Tibial nerve (tissue), 4 donors: Measurements from ENCODE around the gene PEX26. TPM values are rescaled to one million over a fixed set of nuclear protein-coding genes. Genes with fewer than 3 reads are reported as not detected.
A peak's percentile ranks its signal among the peaks of the same experiment; 100 is the strongest.

ENCODE experiments used
- DNase-seq, 2 donors: peaks; one replicate each; pipeline ENCODE4 v3.0.0-alpha.2; 2019; ENCODE audit warnings: low spot score in 2 of 2
- H3K27ac ChIP-seq, 4 donors: fragments of 200-600 bp; sonication (generic) in 3 of 4; one replicate each; pipeline ENCODE4 v1.5.1; 2017 to 2019; ENCODE audit warnings: mild to moderate bottlenecking in 1 of 4
- H3K27me3 ChIP-seq, 2 donors: fragments of 200-600 bp; sonication (generic) in 1 of 2; one replicate each; pipeline versions ENCODE4 v1.5.1 to v1.6.0; 2017 to 2019
- H3K36me3 ChIP-seq, 3 donors: fragments of 200-600 bp; sonication (generic); one replicate each; pipeline ENCODE4 v1.5.1; 2018 to 2019
- H3K4me1 ChIP-seq, 4 donors: fragments of 200-600 bp; sonication (generic) in 3 of 4; one replicate each; pipeline ENCODE4 v1.5.1; 2017 to 2019
- H3K4me3 ChIP-seq, 4 donors: fragments of 200-600 bp; sonication (generic) in 3 of 4; one replicate each; pipeline ENCODE4 v1.5.1; 2017 to 2019; ENCODE audit warnings: mild to moderate bottlenecking in 1 of 4, moderate library complexity in 1 of 4
- H3K9me3 ChIP-seq, 4 donors: fragments of 200-600 bp; sonication (generic) in 3 of 4; one replicate each; pipeline ENCODE4 v1.5.1; 2017 to 2019
- EP300 ChIP-seq, 2 donors: sonication (generic); formaldehyde crosslinking; IDR thresholded peaks; one replicate each; pipeline ENCODE4 v1.6.1; 2017; ENCODE audit warnings: antibody characterized with exemption in 2 of 2, mild to moderate bottlenecking in 1 of 2
- POLR2A ChIP-seq, 2 donors: fragments of 450-650 bp; IDR thresholded peaks; one replicate each; pipeline ENCODE4 v1.6.1; 2017; ENCODE audit warnings: antibody characterized with exemption in 2 of 2, mild to moderate bottlenecking in 2 of 2, moderate library complexity in 2 of 2
- WGBS, 2 donors: methylation state at CpG; one replicate each; pipeline ENCODE4 v1.1.5; 2018; 5-methylcytosine and 5-hydroxymethylcytosine counted together
- total RNA-seq, 4 donors: library from RNA; depleted of rRNA; stranded (reverse); fragments of >200 nt; gene quantifications; one replicate each; pipeline ENCODE4 v1.1.0, GENCODE V29; 2016
- TF ChIP-seq, protein P1 (sequence below), 5 experiments: fragments of 200-600 bp in 3 of 5; fragments of 450-650 bp in 2 of 5; sonication (generic) in 3 of 5; IDR thresholded peaks; one replicate each; pipeline ENCODE4 v1.5.1; 2016 to 2019; ENCODE audit warnings: antibody characterized with exemption in 5 of 5, mild to moderate bottlenecking in 3 of 5, moderate library complexity in 2 of 5

PEX26 gene
- total RNA-seq, 4 donors from 2014 or later: 15.3 to 36.3 (median 29.4) TPM

DNA sequence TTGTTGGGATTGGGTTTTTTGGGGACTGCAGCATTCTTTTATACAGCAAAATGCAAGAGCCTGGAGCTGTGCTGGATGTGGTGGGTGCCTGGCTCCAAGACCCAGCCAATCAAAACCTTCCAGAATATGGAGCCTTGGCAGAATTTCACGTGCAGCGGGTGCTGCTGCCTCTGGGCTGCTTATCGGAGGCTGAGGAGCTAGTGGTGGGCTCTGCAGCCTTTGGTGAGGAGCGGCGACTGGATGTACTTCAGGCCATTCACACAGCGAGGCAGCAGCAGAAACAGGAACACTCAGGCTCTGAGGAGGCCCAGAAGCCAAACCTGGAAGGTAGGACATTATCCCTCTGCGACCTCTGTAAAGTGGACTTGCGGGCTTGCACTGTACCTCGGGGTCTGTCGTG, 5.6 kb downstream of the PEX26 start:
- DNase-seq: no peak
- H3K27ac ChIP-seq: no peak overlapping the region
- H3K27me3 ChIP-seq: no peaks in the 10 kb centered on the region
- WGBS, 2 donors: 90 to 92% methylated on average over 9 to 10 of the region's 10 CpGs
- peaks cover 0 to 13% (median 9%) of the 10 kb centered on the region in 4 donors for H3K4me1 ChIP-seq
- H3K9me3 ChIP-seq: no peaks in the 10 kb centered on the region
- TF ChIP-seq, protein P1, sequence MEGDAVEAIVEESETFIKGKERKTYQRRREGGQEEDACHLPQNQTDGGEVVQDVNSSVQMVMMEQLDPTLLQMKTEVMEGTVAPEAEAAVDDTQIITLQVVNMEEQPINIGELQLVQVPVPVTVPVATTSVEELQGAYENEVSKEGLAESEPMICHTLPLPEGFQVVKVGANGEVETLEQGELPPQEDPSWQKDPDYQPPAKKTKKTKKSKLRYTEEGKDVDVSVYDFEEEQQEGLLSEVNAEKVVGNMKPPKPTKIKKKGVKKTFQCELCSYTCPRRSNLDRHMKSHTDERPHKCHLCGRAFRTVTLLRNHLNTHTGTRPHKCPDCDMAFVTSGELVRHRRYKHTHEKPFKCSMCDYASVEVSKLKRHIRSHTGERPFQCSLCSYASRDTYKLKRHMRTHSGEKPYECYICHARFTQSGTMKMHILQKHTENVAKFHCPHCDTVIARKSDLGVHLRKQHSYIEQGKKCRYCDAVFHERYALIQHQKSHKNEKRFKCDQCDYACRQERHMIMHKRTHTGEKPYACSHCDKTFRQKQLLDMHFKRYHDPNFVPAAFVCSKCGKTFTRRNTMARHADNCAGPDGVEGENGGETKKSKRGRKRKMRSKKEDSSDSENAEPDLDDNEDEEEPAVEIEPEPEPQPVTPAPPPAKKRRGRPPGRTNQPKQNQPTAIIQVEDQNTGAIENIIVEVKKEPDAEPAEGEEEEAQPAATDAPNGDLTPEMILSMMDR (IDR thresholded peaks at IDR 0.05): no peak
- TF ChIP-seq EP300 (IDR thresholded peaks at IDR 0.05): no peak
- TF ChIP-seq POLR2A (IDR thresholded peaks at IDR 0.05): no peak
- no peak overlapping the region for H3K4me3 ChIP-seq
- peaks cover 0 to 86% (median 19%) of the 10 kb centered on the region in 3 donors for H3K36me3 ChIP-seq

DNA sequence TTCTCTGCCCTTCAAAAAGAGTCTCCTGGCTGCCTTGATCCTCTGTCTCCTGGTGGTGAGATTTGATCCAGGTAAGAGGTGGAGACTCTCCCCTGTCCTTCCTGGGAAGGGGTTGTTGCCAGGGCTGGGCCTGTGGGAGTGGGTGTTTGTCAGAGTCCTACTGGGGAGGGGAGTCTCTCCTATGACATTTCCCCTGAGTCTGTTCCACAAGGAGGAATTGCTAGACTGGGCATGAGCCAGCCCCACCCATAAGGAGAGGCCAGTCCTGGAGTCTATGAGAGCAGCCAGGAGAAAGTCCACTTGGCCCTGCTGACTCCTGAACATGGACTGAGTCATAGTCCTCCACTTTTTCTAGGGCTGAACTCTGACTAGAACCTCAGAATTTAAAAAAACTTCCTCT, 7.4 kb downstream of the PEX26 start:
- DNase-seq: no peak
- no peak for TF ChIP-seq EP300 (IDR thresholded peaks at IDR 0.05)
- TF ChIP-seq, protein P1 (IDR thresholded peaks at IDR 0.05): no peak
- TF ChIP-seq POLR2A (IDR thresholded peaks at IDR 0.05): no peak
- H3K9me3 ChIP-seq: no peaks in the 10 kb centered on the region
- H3K36me3 ChIP-seq: peaks cover 0 to 93% (median 20%) of the 10 kb centered on the region in 3 donors
- no peaks in the 10 kb centered on the region for H3K4me1 ChIP-seq
- H3K27ac ChIP-seq: peak overlapping the region in 1 of 4 donors; percentile 31
- H3K4me3 ChIP-seq: no peak overlapping the region
- no peaks in the 10 kb centered on the region for H3K27me3 ChIP-seq

DNA sequence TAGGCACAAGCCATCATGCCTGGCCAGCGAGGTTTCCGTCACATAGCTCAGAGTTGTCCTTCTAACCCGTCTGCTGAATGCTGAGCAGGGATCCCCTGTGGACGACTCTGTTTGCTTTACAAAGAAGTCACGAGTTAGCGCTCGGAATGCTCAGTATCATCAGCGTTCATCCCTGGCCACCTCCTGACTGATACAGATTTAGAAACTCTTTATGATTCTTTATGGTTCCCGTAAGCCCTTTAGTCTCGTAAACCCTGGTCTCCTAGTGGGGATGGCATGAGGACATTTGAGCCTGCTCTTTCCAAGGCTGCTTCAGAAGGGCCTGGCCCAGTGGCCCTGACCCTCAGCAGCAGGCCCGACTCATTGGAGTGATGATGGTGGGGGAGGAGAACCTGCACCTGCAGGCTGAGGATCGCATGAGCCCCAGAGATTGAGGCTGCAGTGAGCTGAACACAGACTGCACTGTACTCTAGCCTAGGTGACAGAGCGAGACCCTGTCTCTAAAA, 9.6 kb downstream of the PEX26 start:
- no peaks in the 10 kb centered on the region for H3K27me3 ChIP-seq
- no peaks in the 10 kb centered on the region for H3K9me3 ChIP-seq
- H3K36me3 ChIP-seq: peaks cover 0 to 76% (median 14%) of the 10 kb centered on the region in 3 donors
- H3K27ac ChIP-seq: no peak overlapping the region
- TF ChIP-seq, protein P1 (IDR thresholded peaks at IDR 0.05): no peak
- DNase-seq: no peak
- H3K4me3 ChIP-seq: no peak overlapping the region
- WGBS, 2 donors: 73 to 74% methylated on average over 12 of the region's 13 CpGs
- H3K4me1 ChIP-seq: peaks cover 0 to 13% (median 7%) of the 10 kb centered on the region in 4 donors

DNA sequence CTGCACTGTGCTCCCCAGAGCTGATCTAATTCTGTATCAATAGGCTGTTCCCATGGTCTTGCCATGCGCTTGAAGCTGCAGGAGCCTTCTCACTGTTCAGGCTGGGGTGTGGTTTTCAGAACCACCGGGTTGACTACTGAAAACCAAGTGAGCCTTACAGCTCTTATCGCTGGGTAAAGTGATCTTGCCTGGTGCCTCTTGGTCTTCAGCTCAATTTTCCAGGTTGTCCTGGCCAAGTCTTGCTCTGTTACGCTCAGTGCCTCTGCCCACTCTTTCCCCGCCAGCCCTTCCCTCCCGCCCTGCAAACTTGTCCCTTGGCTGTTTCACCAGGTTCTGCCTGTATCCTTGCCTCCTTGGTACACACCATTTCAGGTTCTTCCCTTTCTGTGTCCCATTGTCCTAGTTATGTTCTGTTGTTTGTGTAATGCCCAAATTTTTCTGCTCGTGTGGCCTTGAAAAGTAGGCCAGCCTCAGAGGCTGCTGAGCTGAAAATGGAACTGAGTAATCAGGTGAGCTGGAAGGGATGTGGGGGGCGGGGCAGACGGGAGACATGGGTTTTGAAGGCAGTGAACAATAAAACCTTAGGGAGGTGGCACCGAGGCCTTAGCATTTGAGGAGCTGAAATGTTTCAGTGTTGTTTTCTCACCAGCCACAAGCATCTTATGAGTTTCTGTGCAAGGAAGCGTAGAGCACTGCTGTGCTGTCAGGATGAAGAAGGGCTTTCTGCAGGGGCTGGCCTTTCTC, 11.2 kb downstream of the PEX26 start:
- Histone ChIP-seq H3K27ac (no peak overlapping the region), H3K27me3 (no peaks in the 10 kb centered on the region), H3K36me3 (peaks cover 0 to 61% (median 14%) of the 10 kb centered on the region in 3 donors), H3K9me3 (no peaks in the 10 kb centered on the region), H3K4me1 (peaks cover 0 to 22% (median 7%) of the 10 kb centered on the region in 4 donors), H3K4me3 (no peak overlapping the region)
- no peak for DNase-seq
- TF ChIP-seq, protein P1 (IDR thresholded peaks at IDR 0.05): no peak
- TF ChIP-seq EP300 (IDR thresholded peaks at IDR 0.05): no peak
- TF ChIP-seq POLR2A (IDR thresholded peaks at IDR 0.05): no peak
- 90 to 91% methylated on average over 11 of the region's 11 CpGs for WGBS, 2 donors

DNA sequence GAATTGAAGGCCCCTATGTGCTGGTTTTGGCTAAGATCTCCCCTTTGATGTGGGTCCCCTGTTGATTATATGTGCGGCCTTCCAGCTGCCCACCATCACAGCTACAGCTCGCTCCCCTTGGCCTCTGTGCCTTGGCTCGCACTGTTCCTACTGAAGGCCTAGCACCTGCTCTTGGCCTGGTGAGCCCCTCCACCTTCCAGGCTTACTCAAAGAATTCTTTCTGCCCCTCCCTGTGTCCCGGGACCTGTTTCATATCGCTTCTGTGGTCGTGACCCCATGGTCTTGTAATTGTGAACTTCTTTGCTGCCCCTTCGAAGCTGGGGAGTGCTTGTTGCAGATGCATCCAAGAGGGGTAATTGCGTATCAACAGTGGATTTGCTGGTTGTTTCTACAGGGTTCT, 12.5 kb downstream of the PEX26 start:
- Histone ChIP-seq H3K4me3 (no peak overlapping the region), H3K36me3 (peaks cover 0 to 48% (median 14%) of the 10 kb centered on the region in 3 donors), H3K27ac (no peak overlapping the region), H3K9me3 (no peaks in the 10 kb centered on the region), H3K27me3 (no peaks in the 10 kb centered on the region), H3K4me1 (peaks cover 0 to 22% (median 7%) of the 10 kb centered on the region in 4 donors)
- WGBS, 2 donors: 86 to 92% methylated on average over 8 of the region's 8 CpGs
- TF ChIP-seq, protein P1 (IDR thresholded peaks at IDR 0.05): no peak
- no peak for TF ChIP-seq POLR2A (IDR thresholded peaks at IDR 0.05)
- no peak for TF ChIP-seq EP300 (IDR thresholded peaks at IDR 0.05)
- DNase-seq: no peak
